Fibroblast of lung (primary cell): ENCODE data around the gene NDUFB3. TPM values are rescaled to one million over a fixed set of nuclear protein-coding genes. Genes with fewer than 3 reads are reported as not detected.

Source experiments
- DNase-seq, 2 donors: peaks; one replicate each; pipeline versions ENCODE4 v3.0.0 to v3.0.0-alpha.2; 2010; ENCODE audit warnings: low read depth in 2 of 2
- H2AFZ ChIP-seq: 2 replicates; pipeline ENCODE4 v1.5.1; 2012; ENCODE audit warnings: low read length, control low read depth, inconsistent platforms
- H3K27ac ChIP-seq: 2 replicates; pipeline ENCODE4 v1.5.1; 2011; ENCODE audit warnings: low read length, control low read depth; ENCODE audit not compliant: insufficient read depth
- H3K27me3 ChIP-seq: 2 replicates; pipeline ENCODE4 v1.5.1; 2011; ENCODE audit warnings: mild to moderate bottlenecking, low read length; ENCODE audit not compliant: control insufficient read depth, insufficient read depth
- H3K36me3 ChIP-seq: 2 replicates; pipeline ENCODE4 v1.5.1; 2011; ENCODE audit warnings: low read length; ENCODE audit not compliant: control insufficient read depth, insufficient read depth
- H3K4me1 ChIP-seq: 2 replicates; pipeline ENCODE4 v1.5.1; 2011; ENCODE audit warnings: low read length; ENCODE audit not compliant: control insufficient read depth, insufficient read depth; ENCODE audit errors: extremely low read depth
- H3K4me2 ChIP-seq: 2 replicates; pipeline ENCODE4 v1.5.1; 2011; ENCODE audit warnings: low read length, control low read depth; ENCODE audit not compliant: insufficient read depth; ENCODE audit errors: extremely low read depth
- H3K4me3 ChIP-seq, 4 experiments: fragments of 200-600 bp in 1 of 4; sonication (generic) in 1 of 4; replicated peaks in 1 of 4; 2 replicates each; pipeline ENCODE4 v1.5.1; 2011 to 2016; ENCODE audit warnings: low read length in 4 of 4, low read depth in 3 of 4, mild to moderate bottlenecking in 3 of 4, control low read depth in 2 of 4, inconsistent platforms in 1 of 4, mixed read lengths in 1 of 4; ENCODE audit not compliant: insufficient read depth in 1 of 4; ENCODE audit errors: control extremely low read depth in 1 of 4
- H3K79me2 ChIP-seq: 2 replicates; pipeline ENCODE4 v1.5.1; 2012; ENCODE audit warnings: mild to moderate bottlenecking, low read length, inconsistent platforms; ENCODE audit not compliant: control insufficient read depth, insufficient read depth
- H3K9ac ChIP-seq: 2 replicates; pipeline ENCODE4 v1.5.1; 2011; ENCODE audit warnings: mild to moderate bottlenecking, low read length, control low read depth; ENCODE audit not compliant: insufficient read depth
- H3K9me3 ChIP-seq: 2 replicates; pipeline ENCODE4 v1.5.1; 2012; ENCODE audit warnings: low read depth, low read length; ENCODE audit not compliant: control insufficient read depth, insufficient read depth
- H4K20me1 ChIP-seq: 2 replicates; pipeline ENCODE4 v1.5.1; 2011; ENCODE audit warnings: low read length; ENCODE audit not compliant: control insufficient read depth, insufficient read depth; ENCODE audit errors: extremely low read depth
- EZH2 ChIP-seq: IDR thresholded peaks from 2 replicates; pipeline ENCODE4 v1.5.1; 2012; ENCODE audit warnings: low read length, control low read depth, mild to moderate bottlenecking; ENCODE audit errors: missing control alignments
- polyA plus RNA-seq, 2 donors: library from polyadenylated mRNA; depleted of rRNA in 1 of 2; stranded (reverse) in 1 of 2; unstranded in 1 of 2; fragments of >200 nt; gene quantifications; 2 replicates each; pipeline ENCODE4 v1.2.1, GENCODE V29; 2011 to 2012; ENCODE audit warnings: missing spikeins in 1 of 2
- total RNA-seq: library from RNA; depleted of rRNA; stranded (reverse); fragments of >200 nt; gene quantifications from 2 replicates; pipeline ENCODE4 v1.2.1, GENCODE V29; 2014
- TF ChIP-seq, protein P1 (sequence below), 2 donors: IDR thresholded peaks in 1 of 2; conservative IDR thresholded peaks in 1 of 2; 1 replicate in 1 of 2; 2 replicates in 1 of 2; pipeline ENCODE4 v1.5.1; 2011 to 2012; ENCODE audit warnings: low read length in 2 of 2, control low read depth in 1 of 2, inconsistent platforms in 1 of 2, low read depth in 1 of 2, mild to moderate bottlenecking in 1 of 2

The NDUFB3 gene
- total and polyA plus RNA-seq, 2 donors (not counting 1 experiment from before 2014, with no cell fraction given) = 77.5 to 121 TPM

- Histone ChIP-seq H3K79me2 (no peaks in the 10 kb centered on the region), H3K4me3 (no peak overlapping the region), H3K9ac (no peak overlapping the region), H3K36me3 (no peaks in the 10 kb centered on the region), H3K27me3 (no peaks in the 10 kb centered on the region), H4K20me1 (no peaks in the 10 kb centered on the region), H2AFZ (no peak overlapping the region), H3K9me3 (no peaks in the 10 kb centered on the region), H3K4me1 (no peaks in the 10 kb centered on the region), H3K27ac (no peak overlapping the region), H3K4me2 (no peak overlapping the region)
- TF ChIP-seq, protein P1, sequence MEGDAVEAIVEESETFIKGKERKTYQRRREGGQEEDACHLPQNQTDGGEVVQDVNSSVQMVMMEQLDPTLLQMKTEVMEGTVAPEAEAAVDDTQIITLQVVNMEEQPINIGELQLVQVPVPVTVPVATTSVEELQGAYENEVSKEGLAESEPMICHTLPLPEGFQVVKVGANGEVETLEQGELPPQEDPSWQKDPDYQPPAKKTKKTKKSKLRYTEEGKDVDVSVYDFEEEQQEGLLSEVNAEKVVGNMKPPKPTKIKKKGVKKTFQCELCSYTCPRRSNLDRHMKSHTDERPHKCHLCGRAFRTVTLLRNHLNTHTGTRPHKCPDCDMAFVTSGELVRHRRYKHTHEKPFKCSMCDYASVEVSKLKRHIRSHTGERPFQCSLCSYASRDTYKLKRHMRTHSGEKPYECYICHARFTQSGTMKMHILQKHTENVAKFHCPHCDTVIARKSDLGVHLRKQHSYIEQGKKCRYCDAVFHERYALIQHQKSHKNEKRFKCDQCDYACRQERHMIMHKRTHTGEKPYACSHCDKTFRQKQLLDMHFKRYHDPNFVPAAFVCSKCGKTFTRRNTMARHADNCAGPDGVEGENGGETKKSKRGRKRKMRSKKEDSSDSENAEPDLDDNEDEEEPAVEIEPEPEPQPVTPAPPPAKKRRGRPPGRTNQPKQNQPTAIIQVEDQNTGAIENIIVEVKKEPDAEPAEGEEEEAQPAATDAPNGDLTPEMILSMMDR (conservative IDR thresholded peaks at IDR 0.05 in 1 of 2, IDR thresholded peaks at IDR 0.05 in 1 of 2; ENCODE audit: low read depth in 1 of 2, low read length in 2 of 2) = no peak
- TF ChIP-seq EZH2 = no peak
- no peak for DNase-seq
These were observed 18.8 kb downstream of the NDUFB3 start for GRCh38 chr2:201090574-201090973.

- H3K9me3 ChIP-seq = no peaks in the 10 kb centered on the region
- H4K20me1 ChIP-seq = no peaks in the 10 kb centered on the region
- H3K27me3 ChIP-seq = no peaks in the 10 kb centered on the region
- no peaks in the 10 kb centered on the region for H3K4me1 ChIP-seq
- H3K27ac ChIP-seq = no peak overlapping the region
- no peak overlapping the region for H3K4me3 ChIP-seq
- H3K9ac ChIP-seq = no peak overlapping the region
- H2AFZ ChIP-seq = no peak overlapping the region
- DNase-seq = peak in 1 of 2 donors; percentile 18
- H3K36me3 ChIP-seq = no peaks in the 10 kb centered on the region
- TF ChIP-seq, protein P1 (conservative IDR thresholded peaks at IDR 0.05 in 1 of 2, IDR thresholded peaks at IDR 0.05 in 1 of 2; ENCODE audit: low read depth in 1 of 2, low read length in 2 of 2) = no peak
- TF ChIP-seq EZH2 = no peak
- H3K4me2 ChIP-seq = no peak overlapping the region
- no peaks in the 10 kb centered on the region for H3K79me2 ChIP-seq
These were observed 21.8 kb downstream of the NDUFB3 start for GRCh38 chr2:201093573-201093972.

DNA sequence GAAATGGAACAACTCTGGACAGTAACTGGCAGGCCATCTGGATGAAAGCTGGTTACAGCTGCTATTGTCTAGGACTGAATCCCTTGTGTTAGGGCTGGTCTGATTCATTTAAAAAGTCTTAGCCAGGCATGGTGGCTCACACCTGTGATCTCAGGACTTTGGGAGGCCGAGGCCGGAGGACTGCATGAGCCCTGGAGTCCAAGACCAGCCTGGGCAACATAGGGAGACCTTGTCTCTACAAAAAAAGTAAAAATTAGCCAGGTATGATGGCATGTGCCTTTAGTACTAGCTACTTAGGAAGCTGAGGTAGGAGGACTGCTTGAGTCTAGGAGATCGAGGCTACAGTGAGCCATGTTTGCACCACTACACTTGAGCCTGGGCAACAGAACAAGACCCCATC, 28.7 kb downstream of the NDUFB3 start:
- no peak for TF ChIP-seq EZH2
- TF ChIP-seq, protein P1 (conservative IDR thresholded peaks at IDR 0.05 in 1 of 2, IDR thresholded peaks at IDR 0.05 in 1 of 2; ENCODE audit: low read depth in 1 of 2, low read length in 2 of 2) = no peak
- no peaks in the 10 kb centered on the region for H3K4me1 ChIP-seq
- no peaks in the 10 kb centered on the region for H3K79me2 ChIP-seq
- DNase-seq = no peak
- no peak overlapping the region for H3K9ac ChIP-seq
- H3K4me2 ChIP-seq = no peak overlapping the region
- no peaks in the 10 kb centered on the region for H3K9me3 ChIP-seq
- H3K27me3 ChIP-seq = no peaks in the 10 kb centered on the region
- no peaks in the 10 kb centered on the region for H4K20me1 ChIP-seq
- H3K4me3 ChIP-seq = no peak overlapping the region
- H2AFZ ChIP-seq = no peak overlapping the region
- H3K36me3 ChIP-seq = no peaks in the 10 kb centered on the region
- no peak overlapping the region for H3K27ac ChIP-seq
